Epithelial cell of umbilical artery (primary cell): ENCODE results near the gene HSFX3. TPM values are rescaled to one million over a fixed set of nuclear protein-coding genes. Genes with fewer than 3 reads are reported as not detected.

Experiments used
- total RNA-seq: library from RNA; depleted of rRNA; stranded (reverse); fragments of >200 nt; gene quantifications from 2 replicates; pipeline ENCODE4 v1.2.3, GENCODE V29; 2014

Gene HSFX3
- not detected in 2 replicates for total RNA-seq

GRCh38 chrX:149549701-149550100 lies at the start of gene HSFX3:
TSS of gene HSFX3 (minus strand) at chrX:149549924. CDS start at chrX:149549852, 72 bp downstream.

GRCh38 chrX:149595214-149595613 lies 45.5 kb upstream of the HSFX3 start, which contains the start of gene HSFX2:
TSS of gene HSFX2 (minus strand) at chrX:149595314. CDS start at chrX:149594700, 614 bp downstream.

GRCh38 chrX:149587359-149587758 lies 37.6 kb upstream of the HSFX3 start, which contains the start of gene MAGEA9B:
TSS of gene MAGEA9B (minus strand) at chrX:149587459. CDS start at chrX:149583179, 4,280 bp downstream.

GRCh38 chrX:149540621-149541520 lies 8.9 kb downstream of the HSFX3 start, which contains the start of gene EOLA1:
TSS of gene EOLA1 (plus strand) at chrX:149541012. CDS start at chrX:149545631, 4,619 bp downstream.

GRCh38 chrX:149504915-149505651 lies 44.6 kb downstream of the HSFX3 start, which contains the start of gene IDS:
TSS of gene IDS (minus strand) at chrX:149505306. CDS start at chrX:149505137, 169 bp downstream.

Other genes with a start within 250 kb of the HSFX3 start
- gene IDS, start 44.6 kb downstream of the HSFX3 start, total RNA-seq = 19.3 and 23.1 TPM in 2 replicates
- 13.3 and 16.3 TPM in 2 replicates for gene EOLA1, start 8.9 kb downstream of the HSFX3 start, total RNA-seq
- gene MAGEA9B, start 37.5 kb upstream of the HSFX3 start, total RNA-seq = not detected in 2 replicates
- gene HSFX2, start 45.4 kb upstream of the HSFX3 start, total RNA-seq = 0.32 TPM in 1 of 2 replicates, not detected in the other
- 11.1 and 14.6 TPM in 2 replicates for gene TMEM185A, start 81.9 kb upstream of the HSFX3 start, total RNA-seq
- not detected in 2 replicates for gene MAGEA11, start 162.1 kb upstream of the HSFX3 start, total RNA-seq
- gene HSFX1, start 224.1 kb upstream of the HSFX3 start, total RNA-seq = under 0.01 and 0.46 TPM in 2 replicates
- gene MAGEA9, start 232.0 kb upstream of the HSFX3 start, total RNA-seq = not detected in 2 replicates